Measurements from ENCODE around the gene SMAD3. TPM values are rescaled to one million over a fixed set of nuclear protein-coding genes. Genes with fewer than 3 reads are reported as not detected.

SMAD3 gene
- total RNA-seq, 1 donor from 2014 or later: 8.2 TPM

- no peak overlapping the region for H3K4me3 Mint-ChIP-seq (ENCODE audit: unreplicated experiment)
- H3K4me1 Mint-ChIP-seq (ENCODE audit: unreplicated experiment): peaks cover 14% of the 10 kb centered on the region
- no peaks in the 10 kb centered on the region for H3K36me3 Mint-ChIP-seq (ENCODE audit: low read depth, unreplicated experiment)
- TF ChIP-seq CTCF (IDR thresholded peaks at IDR 0.05; ENCODE audit: unreplicated experiment): no peak
- no peak overlapping the region for H3K27ac Mint-ChIP-seq (ENCODE audit: unreplicated experiment)
- DNase-seq (ENCODE audit: low spot score): no peak
- no peaks in the 10 kb centered on the region for H3K9me3 Mint-ChIP-seq (ENCODE audit: unreplicated experiment)
- H3K27me3 Mint-ChIP-seq (ENCODE audit: unreplicated experiment): peaks cover 4% of the 10 kb centered on the region
These were observed 45.8 kb downstream of the SMAD3 start for GRCh38 chr15:67110958-67111864.

DNA sequence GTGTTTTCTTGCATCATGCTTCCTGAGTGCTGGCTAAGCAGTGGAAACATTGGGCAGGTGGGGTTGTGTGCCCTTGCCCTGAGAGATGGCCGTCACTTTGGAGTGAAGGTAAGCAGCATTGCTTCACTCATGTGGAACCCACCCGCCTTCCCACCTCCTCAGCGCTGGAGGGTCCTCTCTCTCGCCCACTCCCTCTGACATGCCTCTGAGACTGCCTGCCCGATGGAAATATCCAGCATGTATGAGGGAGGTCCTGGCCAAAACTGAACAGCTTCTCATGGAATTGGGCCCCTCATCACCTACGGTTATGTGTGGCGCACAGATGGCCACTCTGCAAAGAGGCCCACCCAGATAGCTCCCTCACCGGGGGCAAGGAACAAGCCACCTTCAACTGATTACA is 48.6 kb downstream of the SMAD3 start:
- no peaks in the 10 kb centered on the region for H3K36me3 Mint-ChIP-seq (ENCODE audit: low read depth, unreplicated experiment)
- H3K9me3 Mint-ChIP-seq (ENCODE audit: unreplicated experiment): no peaks in the 10 kb centered on the region
- no peak overlapping the region for H3K4me3 Mint-ChIP-seq (ENCODE audit: unreplicated experiment)
- no peak for TF ChIP-seq CTCF (IDR thresholded peaks at IDR 0.05; ENCODE audit: unreplicated experiment)
- peaks cover 13% of the 10 kb centered on the region for H3K4me1 Mint-ChIP-seq (ENCODE audit: unreplicated experiment)
- no peak overlapping the region for H3K27ac Mint-ChIP-seq (ENCODE audit: unreplicated experiment)
- DNase-seq (ENCODE audit: low spot score): no peak
- peaks cover 1% of the 10 kb centered on the region for H3K27me3 Mint-ChIP-seq (ENCODE audit: unreplicated experiment)

- TF ChIP-seq CTCF (IDR thresholded peaks at IDR 0.05; ENCODE audit: unreplicated experiment): no peak
- no peak for DNase-seq (ENCODE audit: low spot score)
- H3K27me3 Mint-ChIP-seq (ENCODE audit: unreplicated experiment): peaks cover 1% of the 10 kb centered on the region
- H3K4me1 Mint-ChIP-seq (ENCODE audit: unreplicated experiment): peaks cover 13% of the 10 kb centered on the region
- H3K4me3 Mint-ChIP-seq (ENCODE audit: unreplicated experiment): no peak overlapping the region
- H3K36me3 Mint-ChIP-seq (ENCODE audit: low read depth, unreplicated experiment): no peaks in the 10 kb centered on the region
- H3K27ac Mint-ChIP-seq (ENCODE audit: unreplicated experiment): no peak overlapping the region
- H3K9me3 Mint-ChIP-seq (ENCODE audit: unreplicated experiment): no peaks in the 10 kb centered on the region
These were observed 49.6 kb downstream of the SMAD3 start for GRCh38 chr15:67114846-67115585.

DNA sequence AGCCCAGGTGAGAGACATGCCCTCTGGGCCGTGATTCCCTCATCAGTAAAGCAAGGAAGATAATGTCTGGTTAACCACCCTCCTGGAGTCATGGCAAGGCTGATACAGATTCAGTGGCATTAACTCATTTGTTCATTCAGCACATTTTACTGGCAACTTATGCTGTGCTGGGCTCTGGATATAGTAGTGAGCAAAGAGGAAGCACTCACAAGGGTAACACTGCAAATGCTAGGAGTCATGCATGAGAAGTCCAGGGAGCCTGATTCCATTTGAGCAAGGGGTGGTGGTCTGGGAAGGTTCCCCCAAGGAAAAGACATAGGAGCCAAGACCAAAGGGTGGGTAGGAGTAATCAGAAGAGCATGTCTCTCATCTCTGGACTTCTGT is 50.2 kb downstream of the SMAD3 start:
- TF ChIP-seq CTCF (IDR thresholded peaks at IDR 0.05; ENCODE audit: unreplicated experiment): no peak
- Mint-ChIP-seq H3K27me3 (ENCODE audit: unreplicated experiment) (peaks cover 1% of the 10 kb centered on the region), H3K4me1 (ENCODE audit: unreplicated experiment) (peaks cover 16% of the 10 kb centered on the region), H3K9me3 (ENCODE audit: unreplicated experiment) (no peaks in the 10 kb centered on the region), H3K4me3 (ENCODE audit: unreplicated experiment) (no peak overlapping the region), H3K27ac (ENCODE audit: unreplicated experiment) (no peak overlapping the region), H3K36me3 (ENCODE audit: low read depth, unreplicated experiment) (no peaks in the 10 kb centered on the region)
- DNase-seq (ENCODE audit: low spot score): no peak

DNA sequence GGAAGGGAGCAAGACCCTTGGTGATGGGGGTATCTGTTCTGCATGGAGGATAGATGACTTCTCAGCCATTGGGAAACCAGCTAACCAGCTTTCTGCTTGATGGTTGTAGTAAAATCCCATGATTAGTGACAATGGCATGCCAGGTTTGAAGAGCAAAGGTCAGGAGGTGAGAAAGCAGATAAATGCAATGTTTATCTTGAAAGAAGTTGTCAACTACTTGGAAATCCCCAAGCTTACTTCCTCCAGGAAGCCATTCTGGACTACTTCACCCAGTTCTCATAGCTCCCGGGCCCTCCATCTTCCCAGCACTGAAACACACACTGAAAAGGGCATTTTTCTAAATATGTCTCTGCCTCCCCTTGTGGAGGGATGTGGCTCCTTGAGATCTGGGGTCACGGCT is 51.3 kb downstream of the SMAD3 start:
- H3K36me3 Mint-ChIP-seq (ENCODE audit: low read depth, unreplicated experiment): no peaks in the 10 kb centered on the region
- peaks cover 1% of the 10 kb centered on the region for H3K27me3 Mint-ChIP-seq (ENCODE audit: unreplicated experiment)
- H3K4me1 Mint-ChIP-seq (ENCODE audit: unreplicated experiment): peaks cover 19% of the 10 kb centered on the region
- no peaks in the 10 kb centered on the region for H3K9me3 Mint-ChIP-seq (ENCODE audit: unreplicated experiment)
- H3K27ac Mint-ChIP-seq (ENCODE audit: unreplicated experiment): no peak overlapping the region
- DNase-seq (ENCODE audit: low spot score): no peak
- TF ChIP-seq CTCF (IDR thresholded peaks at IDR 0.05; ENCODE audit: unreplicated experiment): no peak
- no peak overlapping the region for H3K4me3 Mint-ChIP-seq (ENCODE audit: unreplicated experiment)
